WTC11 (cell line): ENCODE results near the gene FXN.

Experiments used
- GABPB1 ChIP-seq: sonication (generic); formaldehyde crosslinking; IDR thresholded peaks from 2 replicates; pipeline ENCODE4 v1.8.1; 2023; ENCODE audit warnings: mild to moderate bottlenecking, missing genetic modification reagents
- MYBL2 ChIP-seq: sonication (generic); formaldehyde crosslinking; IDR thresholded peaks from 2 replicates; pipeline ENCODE4 v1.8.1; 2023; ENCODE audit warnings: mild to moderate bottlenecking, moderate library complexity, missing genetic modification reagents
- TCF7 ChIP-seq: sonication (generic); formaldehyde crosslinking; IDR thresholded peaks from 2 replicates; pipeline ENCODE4 v1.8.0; 2022; ENCODE audit warnings: mild to moderate bottlenecking, low read depth, missing genetic modification reagents, moderate library complexity
- TF ChIP-seq, protein P1 (sequence below): sonication (generic); formaldehyde crosslinking; IDR thresholded peaks from 2 replicates; pipeline ENCODE4 v1.8.0; 2022; ENCODE audit warnings: mild to moderate bottlenecking, missing genetic modification reagents
- TF ChIP-seq, protein P2 (sequence below): fragments of 200-600 bp; IDR thresholded peaks from 2 replicates; pipeline ENCODE4 v1.8.0; 2022; ENCODE audit warnings: antibody characterized with exemption

DNA sequence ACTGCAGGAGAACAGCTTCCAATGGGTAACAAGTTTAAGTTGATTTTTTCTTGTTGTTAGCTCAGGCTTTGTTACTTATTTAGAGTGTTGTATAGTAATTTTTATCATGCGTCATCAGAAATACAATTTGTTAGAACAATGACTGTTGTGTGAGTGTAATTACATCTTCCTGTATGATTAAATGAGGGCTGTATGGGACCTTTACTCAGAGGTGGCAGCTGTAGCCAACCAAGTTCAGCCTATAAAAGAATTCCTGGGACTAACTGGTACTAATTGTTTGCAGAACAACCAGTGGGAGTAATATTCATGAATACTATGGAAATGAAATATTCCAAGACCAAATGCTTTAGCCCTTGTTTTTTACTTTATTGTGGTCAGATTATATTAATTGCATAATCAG, 107.7 kb downstream of the FXN start:
- TF ChIP-seq, protein P1, sequence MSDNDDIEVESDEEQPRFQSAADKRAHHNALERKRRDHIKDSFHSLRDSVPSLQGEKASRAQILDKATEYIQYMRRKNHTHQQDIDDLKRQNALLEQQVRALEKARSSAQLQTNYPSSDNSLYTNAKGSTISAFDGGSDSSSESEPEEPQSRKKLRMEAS (CRISPR knock-in tag) = no peak
- TF ChIP-seq, protein P2, sequence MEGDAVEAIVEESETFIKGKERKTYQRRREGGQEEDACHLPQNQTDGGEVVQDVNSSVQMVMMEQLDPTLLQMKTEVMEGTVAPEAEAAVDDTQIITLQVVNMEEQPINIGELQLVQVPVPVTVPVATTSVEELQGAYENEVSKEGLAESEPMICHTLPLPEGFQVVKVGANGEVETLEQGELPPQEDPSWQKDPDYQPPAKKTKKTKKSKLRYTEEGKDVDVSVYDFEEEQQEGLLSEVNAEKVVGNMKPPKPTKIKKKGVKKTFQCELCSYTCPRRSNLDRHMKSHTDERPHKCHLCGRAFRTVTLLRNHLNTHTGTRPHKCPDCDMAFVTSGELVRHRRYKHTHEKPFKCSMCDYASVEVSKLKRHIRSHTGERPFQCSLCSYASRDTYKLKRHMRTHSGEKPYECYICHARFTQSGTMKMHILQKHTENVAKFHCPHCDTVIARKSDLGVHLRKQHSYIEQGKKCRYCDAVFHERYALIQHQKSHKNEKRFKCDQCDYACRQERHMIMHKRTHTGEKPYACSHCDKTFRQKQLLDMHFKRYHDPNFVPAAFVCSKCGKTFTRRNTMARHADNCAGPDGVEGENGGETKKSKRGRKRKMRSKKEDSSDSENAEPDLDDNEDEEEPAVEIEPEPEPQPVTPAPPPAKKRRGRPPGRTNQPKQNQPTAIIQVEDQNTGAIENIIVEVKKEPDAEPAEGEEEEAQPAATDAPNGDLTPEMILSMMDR = no peak
- TF ChIP-seq GABPB1 (CRISPR knock-in tag) (no peak), TCF7 (no peak), MYBL2 (CRISPR knock-in tag) (no peak)
